ENCODE measurements around the gene SFXN4. TPM values are rescaled to one million over a fixed set of nuclear protein-coding genes. Genes with fewer than 3 reads are reported as not detected.

The SFXN4 gene
- polyA plus RNA-seq, 5 donors, result 21.1 to 31.6 (median 26.0) TPM

Other genes with a start within 250 kb of the SFXN4 start
- 1 to 10 TPM; 3.8 to 8.1 (median 5.3) TPM for gene NANOS1, start 136.0 kb downstream of the SFXN4 start, polyA plus RNA-seq (ENCODE audit: insufficient read depth in 1 of 5, insufficient read length in 5 of 5, low replicate concordance in 1 of 5)
- gene EIF3A, start 84.9 kb downstream of the SFXN4 start, polyA plus RNA-seq (ENCODE audit: insufficient read depth in 1 of 5, insufficient read length in 5 of 5, low replicate concordance in 1 of 5), result 100 to 1,000 TPM; 131 to 171 (median 159) TPM
- 10 to 100 TPM; 35.7 to 42.2 (median 38.1) TPM for gene DENND10, start 61.6 kb downstream of the SFXN4 start, polyA plus RNA-seq (ENCODE audit: insufficient read depth in 1 of 5, insufficient read length in 5 of 5, low replicate concordance in 1 of 5)
- gene PRDX3, start 13.1 kb upstream of the SFXN4 start, polyA plus RNA-seq (ENCODE audit: insufficient read depth in 1 of 5, insufficient read length in 5 of 5, low replicate concordance in 1 of 5), result 100 to 1,000 TPM; 169 to 253 (median 206) TPM
- 10 to 100 TPM; 52.2 to 60.0 (median 53.0) TPM for gene GRK5, start 41.9 kb upstream of the SFXN4 start, polyA plus RNA-seq (ENCODE audit: insufficient read depth in 1 of 5, insufficient read length in 5 of 5, low replicate concordance in 1 of 5)